Neutrophil (primary cell): ENCODE measurements around the gene SPEF1.

Experiments
- H3K27ac ChIP-seq: fragments of 200-600 bp; sonication (generic); 2 replicates; pipeline ENCODE4 v1.5.1; 2016; ENCODE audit warnings: mild to moderate bottlenecking, moderate library complexity
- H3K27me3 ChIP-seq: fragments of 200-600 bp; sonication (generic); 2 replicates; pipeline ENCODE4 v1.6.0; 2016; ENCODE audit warnings: mild to moderate bottlenecking
- H3K36me3 ChIP-seq: fragments of 200-600 bp; sonication (generic); 2 replicates; pipeline ENCODE4 v1.5.1; 2017
- H3K4me1 ChIP-seq, 2 experiments: fragments of 200-600 bp in 1 of 2; sonication (generic) in 1 of 2; 1 replicate in 1 of 2; 2 replicates in 1 of 2; pipeline versions ENCODE4 v1.5.1 to v1.6.1; 2013 to 2016; ENCODE audit warnings: low read depth in 1 of 2, low read length in 1 of 2, mild to moderate bottlenecking in 1 of 2, moderate library complexity in 1 of 2; ENCODE audit not compliant: control insufficient read depth in 1 of 2, insufficient read depth in 1 of 2
- H3K4me3 ChIP-seq, 2 experiments: fragments of 200-600 bp in 1 of 2; sonication (generic) in 1 of 2; 1 replicate in 1 of 2; 2 replicates in 1 of 2; pipeline ENCODE4 v1.5.1; 2013 to 2016; ENCODE audit warnings: low read depth in 1 of 2, low read length in 1 of 2, mild to moderate bottlenecking in 1 of 2, moderate library complexity in 1 of 2
- H3K9me3 ChIP-seq: fragments of 200-600 bp; sonication (generic); 2 replicates; pipeline ENCODE4 v1.5.1; 2016
- CTCF ChIP-seq: fragments of 200-600 bp; sonication (generic); IDR thresholded peaks from 2 replicates; pipeline ENCODE4 v1.5.1; 2016; ENCODE audit warnings: antibody characterized with exemption

SPEF1 gene

GRCh38 chr20:3764659-3765058, 16.6 kb downstream of the SPEF1 start:
- H3K4me1 ChIP-seq, result peaks cover 60 to 64% of the 10 kb centered on the region in 2 experiments
- no peaks in the 10 kb centered on the region for H3K36me3 ChIP-seq
- peak overlapping the region; percentile 86 for H3K27ac ChIP-seq
- no peaks in the 10 kb centered on the region for H3K9me3 ChIP-seq
- no peak overlapping the region for H3K4me3 ChIP-seq
- H3K27me3 ChIP-seq, result no peaks in the 10 kb centered on the region
- TF ChIP-seq CTCF, result no peak

GRCh38 chr20:3763671-3764601, 17.3 kb downstream of the SPEF1 start:
- H3K4me3 ChIP-seq, result no peak overlapping the region
- H3K9me3 ChIP-seq, result no peaks in the 10 kb centered on the region
- peaks cover 4% of the 10 kb centered on the region for H3K36me3 ChIP-seq
- H3K4me1 ChIP-seq, result peaks cover 53 to 57% of the 10 kb centered on the region in 2 experiments
- H3K27me3 ChIP-seq, result no peaks in the 10 kb centered on the region
- TF ChIP-seq CTCF, result no peak
- peak overlapping the region; percentile 86 for H3K27ac ChIP-seq

GRCh38 chr20:3760655-3761348, 20.4 kb downstream of the SPEF1 start:
- H3K27ac ChIP-seq, result no peak overlapping the region

GRCh38 chr20:3759884-3760283, 21.4 kb downstream of the SPEF1 start:
- H3K36me3 ChIP-seq, result peaks cover 35% of the 10 kb centered on the region
- H3K27ac ChIP-seq, result peak overlapping the region; percentile 8
- TF ChIP-seq CTCF, result no peak

More at GRCh38 chr20:3760655-3761348, 20.4 kb downstream of the SPEF1 start:
- no peak for TF ChIP-seq CTCF
- H3K4me3 ChIP-seq, result no peak overlapping the region
- no peaks in the 10 kb centered on the region for H3K27me3 ChIP-seq
- peaks cover 25% of the 10 kb centered on the region for H3K36me3 ChIP-seq
- H3K9me3 ChIP-seq, result no peaks in the 10 kb centered on the region
- H3K4me1 ChIP-seq, result peaks cover 37 to 39% of the 10 kb centered on the region in 2 experiments

GRCh38 chr20:3759316-3759823, 21.9 kb downstream of the SPEF1 start:
- Histone ChIP-seq H3K9me3 (no peaks in the 10 kb centered on the region), H3K27me3 (no peaks in the 10 kb centered on the region), H3K36me3 (peaks cover 40% of the 10 kb centered on the region), H3K4me3 (no peak overlapping the region), H3K4me1 (peaks cover 23 to 24% of the 10 kb centered on the region in 2 experiments), H3K27ac (peak overlapping the region; percentile 8)
- TF ChIP-seq CTCF, result no peak

More at GRCh38 chr20:3759884-3760283, 21.4 kb downstream of the SPEF1 start:
- Histone ChIP-seq H3K4me3 (no peak overlapping the region), H3K27me3 (no peaks in the 10 kb centered on the region), H3K9me3 (no peaks in the 10 kb centered on the region), H3K4me1 (peaks cover 28 to 29% of the 10 kb centered on the region in 2 experiments)
